Measurements from ENCODE around the gene CENPP. TPM values are rescaled to one million over a fixed set of nuclear protein-coding genes. Genes with fewer than 3 reads are reported as not detected.

Gene CENPP
- polyA plus RNA-seq, 1 donor = 8.8 TPM

- no peak for DNase-seq
Observed at GRCh38 chr9:92637886-92638620, 312.3 kb downstream of the CENPP start.

- DNase-seq = no peak
Observed at GRCh38 chr9:92638621-92639101, 312.9 kb downstream of the CENPP start.

GRCh38 chr9:92639124-92639523 lies 313.4 kb downstream of the CENPP start:
- DNase-seq = no peak

GRCh38 chr9:92639791-92640271 lies 314.1 kb downstream of the CENPP start:
- no peak for DNase-seq

GRCh38 chr9:92640398-92641091 lies 314.8 kb downstream of the CENPP start:
- no peak for DNase-seq

GRCh38 chr9:92641092-92641809 lies 315.5 kb downstream of the CENPP start:
- no peak for DNase-seq

GRCh38 chr9:92642041-92642451 lies 316.3 kb downstream of the CENPP start:
- no peak for DNase-seq

GRCh38 chr9:92642564-92642963 lies 316.8 kb downstream of the CENPP start:
- no peak for DNase-seq

- no peak for DNase-seq
Observed at GRCh38 chr9:92644278-92644677, 318.5 kb downstream of the CENPP start.

- no peak for DNase-seq
Observed at GRCh38 chr9:92645041-92645440, 319.3 kb downstream of the CENPP start.

- DNase-seq = no peak
Observed at GRCh38 chr9:92647671-92648473, 322.1 kb downstream of the CENPP start.

- DNase-seq = no peak
Observed at GRCh38 chr9:92648474-92648971, 322.8 kb downstream of the CENPP start.

- DNase-seq = no peak
Observed at GRCh38 chr9:92649007-92649406, 323.3 kb downstream of the CENPP start.

GRCh38 chr9:92650296-92650695 lies 324.5 kb downstream of the CENPP start:
- no peak for DNase-seq

GRCh38 chr9:92650839-92651621 lies 325.3 kb downstream of the CENPP start:
- no peak for DNase-seq

GRCh38 chr9:92652461-92652860 lies 326.7 kb downstream of the CENPP start:
- DNase-seq = no peak

GRCh38 chr9:92654481-92655301 lies 328.9 kb downstream of the CENPP start:
- DNase-seq = no peak

- DNase-seq = no peak
Observed at GRCh38 chr9:92655366-92655765, 329.6 kb downstream of the CENPP start.

- DNase-seq = no peak
Observed at GRCh38 chr9:92655896-92656536, 330.3 kb downstream of the CENPP start.

Data from left kidney (tissue), 2 donors.